HCT116 (cell line): ENCODE results near the gene IGSF9B.
A peak's percentile ranks its signal among the peaks of the same experiment; 100 is the strongest.

Experiments used
- CEBPB ChIP-seq: IDR thresholded peaks from 2 replicates; pipeline ENCODE4 v1.6.1; 2012; ENCODE audit warnings: low read depth
- EZH2 ChIP-seq: fragments of 200-600 bp; sonication (generic); IDR thresholded peaks from 2 replicates; pipeline ENCODE4 v1.6.1; 2017; ENCODE audit warnings: antibody characterized with exemption, mixed run types
- JUND ChIP-seq: IDR thresholded peaks from 2 replicates; pipeline ENCODE4 v1.6.1; 2012
- POLR2A ChIP-seq: IDR thresholded peaks from 2 replicates; pipeline ENCODE4 v1.7.0; 2011; ENCODE audit warnings: borderline replicate concordance; ENCODE audit not compliant: insufficient read depth, insufficient read length; ENCODE audit errors: extremely low read depth
- SP1 ChIP-seq: IDR thresholded peaks from 2 replicates; pipeline ENCODE4 v1.6.1; 2012; ENCODE audit warnings: low read depth
- YY1 ChIP-seq: IDR thresholded peaks from 2 replicates; pipeline ENCODE4 v1.6.1; 2011; ENCODE audit warnings: low read length, low read depth, moderate library complexity, mild to moderate bottlenecking; ENCODE audit not compliant: insufficient replicate concordance; ENCODE audit errors: extremely low read depth
- TF ChIP-seq, protein P1 (sequence below), 3 experiments: fragments of 200-600 bp in 1 of 3; sonication (generic) in 1 of 3; IDR thresholded peaks in 2 of 3; conservative IDR thresholded peaks in 1 of 3; 2 replicates each; pipeline ENCODE4 v1.5.1; 2012 to 2017; ENCODE audit warnings: low read depth in 2 of 3, low read length in 2 of 3, antibody characterized with exemption in 1 of 3, borderline replicate concordance in 1 of 3, control low read depth in 1 of 3, mild to moderate bottlenecking in 1 of 3, mixed read lengths in 1 of 3, mixed run types in 1 of 3, moderate library complexity in 1 of 3; ENCODE audit not compliant: insufficient read depth in 1 of 3

DNA sequence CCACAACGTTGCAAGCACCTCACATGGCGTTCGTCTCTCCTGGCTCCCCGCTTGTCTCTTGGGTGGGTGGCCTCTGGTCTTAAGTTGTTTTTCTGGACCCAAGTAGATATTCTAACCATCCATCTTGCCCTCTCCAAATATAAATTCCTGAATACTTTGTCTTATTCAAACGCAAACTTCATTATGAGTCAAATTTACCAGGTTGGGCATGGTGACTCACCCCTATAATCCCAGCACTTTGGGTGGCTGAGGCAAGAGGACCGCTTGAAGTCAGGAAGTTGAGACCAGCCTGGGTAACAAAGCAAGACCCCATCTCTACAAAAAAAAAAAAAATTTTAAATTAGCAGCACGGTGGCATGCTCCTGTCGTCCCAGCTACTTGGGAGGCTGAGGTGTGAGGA, 5.1 kb upstream of the IGSF9B start:
- TF ChIP-seq SP1 (no peak), JUND (peak; percentile 43; the same call in 1 of the 2 replicates), POLR2A (no peak), EZH2 (no peak), YY1 (no peak), CEBPB (no peak)
- TF ChIP-seq, protein P1, sequence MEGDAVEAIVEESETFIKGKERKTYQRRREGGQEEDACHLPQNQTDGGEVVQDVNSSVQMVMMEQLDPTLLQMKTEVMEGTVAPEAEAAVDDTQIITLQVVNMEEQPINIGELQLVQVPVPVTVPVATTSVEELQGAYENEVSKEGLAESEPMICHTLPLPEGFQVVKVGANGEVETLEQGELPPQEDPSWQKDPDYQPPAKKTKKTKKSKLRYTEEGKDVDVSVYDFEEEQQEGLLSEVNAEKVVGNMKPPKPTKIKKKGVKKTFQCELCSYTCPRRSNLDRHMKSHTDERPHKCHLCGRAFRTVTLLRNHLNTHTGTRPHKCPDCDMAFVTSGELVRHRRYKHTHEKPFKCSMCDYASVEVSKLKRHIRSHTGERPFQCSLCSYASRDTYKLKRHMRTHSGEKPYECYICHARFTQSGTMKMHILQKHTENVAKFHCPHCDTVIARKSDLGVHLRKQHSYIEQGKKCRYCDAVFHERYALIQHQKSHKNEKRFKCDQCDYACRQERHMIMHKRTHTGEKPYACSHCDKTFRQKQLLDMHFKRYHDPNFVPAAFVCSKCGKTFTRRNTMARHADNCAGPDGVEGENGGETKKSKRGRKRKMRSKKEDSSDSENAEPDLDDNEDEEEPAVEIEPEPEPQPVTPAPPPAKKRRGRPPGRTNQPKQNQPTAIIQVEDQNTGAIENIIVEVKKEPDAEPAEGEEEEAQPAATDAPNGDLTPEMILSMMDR (IDR thresholded peaks at IDR 0.05 in 2 of 3, conservative IDR thresholded peaks at IDR 0.05 in 1 of 3; ENCODE audit: borderline replicate concordance in 1 of 3, insufficient read depth in 1 of 3, low read depth in 2 of 3, low read length in 2 of 3) = no peak
